HCT116 (cell line): ENCODE measurements around the gene RANBP17. TPM values are rescaled to one million over a fixed set of nuclear protein-coding genes. Genes with fewer than 3 reads are reported as not detected.

Source experiments
- ATAC-seq: fragments of 200-7000 bp; cut with Tn5 transposase; 2 replicates; pipeline ENCODE4 v1.9.1; 2020; ENCODE audit warnings: mild to moderate bottlenecking, moderate library complexity
- BruUV-seq: library from RNA; stranded (reverse); fragments of 400-500 nt; replicated peaks from 2 replicates; lab custom pipeline; 2021; lab: Mats Ljungman, UMichigan
- CTCF ChIA-PET: fragments of 300-600 bp; sonication (Branson Sonifier 250); formaldehyde crosslinking; loops from one replicate; lab custom pipeline; 2021; ENCODE audit warnings: antibody characterized with exemption; lab: Charles Lee
- POLR2A ChIA-PET: fragments of 300-600, 350-600 bp; sonication (Branson Sonifier 250); formaldehyde crosslinking; loops from one replicate; lab custom pipeline; 2021; ENCODE audit warnings: antibody characterized with exemption; lab: Charles Lee
- RAD21 ChIA-PET, 2 experiments: fragments of 300-600 bp; sonication (Branson Sonifier 250); formaldehyde crosslinking; loops; one replicate each; lab custom pipeline; 2023; ENCODE audit warnings: low total read pairs in 2 of 2; ENCODE audit not compliant: uncharacterized antibody in 2 of 2, unreplicated experiment in 2 of 2, low non-redundant PET in 1 of 2; lab: Charles Lee
- DNase-seq: peaks from one replicate; pipeline ENCODE4 v3.0.0-alpha.2; 2010; ENCODE audit warnings: low read depth, low spot score
- H2AFZ ChIP-seq: fragments of 200-600 bp; shearing (Covaris generic), sonication (generic); 2 replicates; pipeline ENCODE4 v1.6.1; 2017; ENCODE audit warnings: low read depth, mixed run types, mixed read lengths, antibody characterized with exemption, low read length; ENCODE audit not compliant: poor library complexity, severe bottlenecking
- H3K27ac ChIP-seq: 2 replicates; pipeline ENCODE4 v1.5.1; 2012; ENCODE audit warnings: low read depth, low read length
- H3K27me3 ChIP-seq: fragments of 200-600 bp; sonication (generic); 2 replicates; pipeline ENCODE4 v1.6.1; 2016; ENCODE audit warnings: mixed run types, low read length, mixed read lengths; ENCODE audit not compliant: insufficient read depth
- H3K36me3 ChIP-seq, 2 experiments: fragments of 200-500 bp in 1 of 2; fragments of 200-600 bp in 1 of 2; sonication (Bioruptor generic) in 1 of 2; sonication (generic) in 1 of 2; 2 replicates each; pipeline versions ENCODE4 v1.5.1 to v1.6.1; 2014 to 2016; ENCODE audit warnings: low read length in 2 of 2, inconsistent platforms in 1 of 2, mixed read lengths in 1 of 2, mixed run types in 1 of 2; ENCODE audit not compliant: insufficient read depth in 2 of 2, control insufficient read depth in 1 of 2
- H3K4me1 ChIP-seq, 2 experiments: fragments of 200-600 bp in 1 of 2; sonication (generic) in 1 of 2; 2 replicates each; pipeline versions ENCODE4 v1.5.1 to v1.6.1; 2012 to 2017; ENCODE audit warnings: low read length in 2 of 2, inconsistent platforms in 1 of 2, mild to moderate bottlenecking in 1 of 2, mixed read lengths in 1 of 2, mixed run types in 1 of 2, moderate library complexity in 1 of 2; ENCODE audit not compliant: insufficient read depth in 2 of 2, control insufficient read depth in 1 of 2
- H3K4me2 ChIP-seq: fragments of 200-600 bp; sonication (generic); 2 replicates; pipeline ENCODE4 v1.6.1; 2017; ENCODE audit warnings: mixed run types, low read length, mixed read lengths
- H3K4me3 ChIP-seq, 2 experiments: fragments of 200-600 bp in 1 of 2; sonication (generic) in 1 of 2; replicated peaks in 1 of 2; 2 replicates each; pipeline ENCODE4 v1.5.1; 2011 to 2016; ENCODE audit warnings: low read length in 2 of 2, control low read depth in 1 of 2, low read depth in 1 of 2, mild to moderate bottlenecking in 1 of 2, mixed read lengths in 1 of 2, mixed run types in 1 of 2
- H3K79me2 ChIP-seq: fragments of 200-600 bp; sonication (generic); 2 replicates; pipeline ENCODE4 v1.6.1; 2017; ENCODE audit warnings: mild to moderate bottlenecking, mixed run types, low read length, moderate library complexity, mixed read lengths; ENCODE audit not compliant: insufficient read depth
- H3K9ac ChIP-seq: fragments of 200-600 bp; sonication (generic); 2 replicates; pipeline ENCODE4 v1.6.1; 2016; ENCODE audit warnings: low read length, mixed read lengths
- H3K9me2 ChIP-seq: fragments of 200-600 bp; sonication (generic), shearing (Covaris generic); 2 replicates; pipeline ENCODE4 v1.6.1; 2017; ENCODE audit warnings: mixed run types, mild to moderate bottlenecking, moderate library complexity; ENCODE audit not compliant: insufficient read depth
- H3K9me3 ChIP-seq, 2 experiments: fragments of 200-500 bp in 1 of 2; fragments of 200-600 bp in 1 of 2; sonication (Bioruptor generic) in 1 of 2; sonication (generic) in 1 of 2; 2 replicates each; pipeline ENCODE4 v1.6.1; 2014 to 2017; ENCODE audit warnings: low read length in 2 of 2, mixed read lengths in 2 of 2, inconsistent platforms in 1 of 2, low read depth in 1 of 2, mild to moderate bottlenecking in 1 of 2, mixed run types in 1 of 2, moderate library complexity in 1 of 2; ENCODE audit not compliant: control insufficient read depth in 1 of 2, insufficient read depth in 1 of 2
- H4K20me1 ChIP-seq: fragments of 200-600 bp; sonication (generic), shearing (Covaris generic); 2 replicates; pipeline ENCODE4 v1.6.1; 2017; ENCODE audit warnings: mixed run types, mild to moderate bottlenecking, moderate library complexity; ENCODE audit not compliant: insufficient read depth
- CBX3 ChIP-seq: IDR thresholded peaks from 2 replicates; pipeline ENCODE4 v1.6.1; 2012; ENCODE audit warnings: low read depth
- CEBPB ChIP-seq: IDR thresholded peaks from 2 replicates; pipeline ENCODE4 v1.6.1; 2012; ENCODE audit warnings: low read depth
- EGR1 ChIP-seq: IDR thresholded peaks from 2 replicates; pipeline ENCODE4 v1.6.1; 2012; ENCODE audit warnings: low read depth
- ELF1 ChIP-seq: IDR thresholded peaks from 2 replicates; pipeline ENCODE4 v1.6.1; 2012; ENCODE audit warnings: low read depth, borderline replicate concordance
- EZH2 ChIP-seq: fragments of 200-600 bp; sonication (generic); IDR thresholded peaks from 2 replicates; pipeline ENCODE4 v1.6.1; 2017; ENCODE audit warnings: antibody characterized with exemption, mixed run types
- JUND ChIP-seq: IDR thresholded peaks from 2 replicates; pipeline ENCODE4 v1.6.1; 2012
- POLR2A ChIP-seq: IDR thresholded peaks from 2 replicates; pipeline ENCODE4 v1.7.0; 2011; ENCODE audit warnings: borderline replicate concordance; ENCODE audit not compliant: insufficient read depth, insufficient read length; ENCODE audit errors: extremely low read depth
- POLR2AphosphoS5 ChIP-seq: IDR thresholded peaks from 2 replicates; pipeline ENCODE4 v1.6.1; 2011; ENCODE audit warnings: mild to moderate bottlenecking, low read depth, low read length, moderate library complexity
- RAD21 ChIP-seq: IDR thresholded peaks from 2 replicates; pipeline ENCODE4 v1.6.1; 2012; ENCODE audit warnings: low read depth, mild to moderate bottlenecking
- SIN3A ChIP-seq: IDR thresholded peaks from 2 replicates; pipeline ENCODE4 v1.6.1; 2012; ENCODE audit warnings: low read depth
- SP1 ChIP-seq: IDR thresholded peaks from 2 replicates; pipeline ENCODE4 v1.6.1; 2012; ENCODE audit warnings: low read depth
- SRF ChIP-seq: IDR thresholded peaks from 2 replicates; pipeline ENCODE4 v1.6.1; 2012; ENCODE audit warnings: low read depth
- YY1 ChIP-seq: IDR thresholded peaks from 2 replicates; pipeline ENCODE4 v1.6.1; 2011; ENCODE audit warnings: low read length, low read depth, moderate library complexity, mild to moderate bottlenecking; ENCODE audit not compliant: insufficient replicate concordance; ENCODE audit errors: extremely low read depth
- ZFX ChIP-seq: fragments of 450-650 bp; IDR thresholded peaks from 2 replicates; pipeline ENCODE4 v1.6.1; 2017
- ZNF274 ChIP-seq: fragments of 200-500 bp; sonication (Bioruptor generic); IDR thresholded peaks from 2 replicates; pipeline ENCODE4 v1.6.1; 2014; ENCODE audit warnings: mild to moderate bottlenecking, low read depth, low read length, inconsistent platforms
- intact Hi-C: fragments of 100-400 bp; cut with micrococcal nuclease; formaldehyde crosslinking; loops from 2 replicates; pipeline ENCODE4 v1.10.0; 2022
- total RNA-seq: library from RNA; stranded (reverse); gene quantifications from one replicate; pipeline ENCODE4 v1.2.1, GENCODE V29; 2021; ENCODE audit not compliant: unreplicated experiment
- TF ChIP-seq, protein P1 (sequence below): IDR thresholded peaks from 2 replicates; pipeline ENCODE4 v1.6.1; 2011; ENCODE audit warnings: mild to moderate bottlenecking, low read length, moderate library complexity; ENCODE audit not compliant: insufficient replicate concordance; ENCODE audit errors: extremely low read depth
- TF ChIP-seq, protein P2 (sequence below): IDR thresholded peaks from 2 replicates; pipeline ENCODE4 v1.6.1; 2012
- TF ChIP-seq, protein P3 (sequence below): IDR thresholded peaks from 2 replicates; pipeline ENCODE4 v1.6.1; 2012; ENCODE audit warnings: low read depth

The RANBP17 gene
- total RNA-seq, 1 experiment from 2014 or later: 18.2 TPM

DNA sequence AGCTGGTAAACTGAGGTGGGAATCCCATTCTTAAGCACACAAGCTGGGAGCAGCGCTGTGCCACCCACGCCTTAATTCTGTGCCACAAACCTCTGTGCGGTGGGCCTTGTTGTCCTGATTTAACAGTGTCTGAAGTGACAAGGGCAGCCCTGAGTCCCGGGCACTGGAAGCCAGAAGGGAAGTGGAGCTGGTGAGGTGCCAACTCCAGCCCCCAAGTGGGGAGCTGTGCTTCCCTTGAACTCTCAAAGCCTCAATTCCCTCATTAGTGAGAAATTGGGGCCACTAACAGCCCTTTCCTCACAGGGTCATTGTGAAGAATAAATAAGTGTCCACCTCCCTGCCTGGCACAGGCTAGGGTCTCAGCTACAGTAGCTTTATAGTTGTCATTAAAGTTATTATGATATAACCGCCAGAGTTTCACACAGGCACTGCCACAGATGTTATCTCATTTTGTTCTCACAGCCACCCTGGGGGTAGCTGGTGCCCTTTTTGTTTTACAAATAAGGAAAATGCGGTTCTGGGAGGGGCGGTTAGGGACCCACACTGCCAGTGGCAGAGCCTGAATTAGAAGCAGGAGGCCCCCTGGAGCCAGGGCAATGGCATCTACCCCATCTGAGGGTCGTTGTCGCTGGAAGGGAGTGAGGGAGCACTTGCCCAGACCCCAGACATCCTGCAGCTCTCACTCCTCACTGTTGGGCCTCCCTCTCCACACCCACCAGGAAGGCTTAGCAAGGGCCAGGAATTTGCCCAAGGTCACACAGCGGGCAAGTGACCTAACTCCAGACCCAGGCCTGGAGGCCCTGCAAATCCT, 445.2 kb downstream of the RANBP17 start:
- CTCF ChIA-PET: no interaction called here
- Histone ChIP-seq H3K9ac (no peak overlapping the region), H3K36me3 (no peaks in the 10 kb centered on the region), H3K9me2 (no peaks in the 10 kb centered on the region), H3K79me2 (no peaks in the 10 kb centered on the region), H3K4me3 (no peak overlapping the region), H3K4me1 (peaks cover 3 to 6% of the 10 kb centered on the region in 2 experiments; a peak in 2 of 4 replicates), H3K27ac (no peak overlapping the region), H4K20me1 (no peaks in the 10 kb centered on the region), H2AFZ (no peak overlapping the region), H3K9me3 (no peaks in the 10 kb centered on the region), H3K27me3 (no peaks in the 10 kb centered on the region), H3K4me2 (no peak overlapping the region)
- DNase-seq (no peak), ATAC-seq (no peak)
- no TSS peak for BruUV-seq
- POLR2A ChIA-PET: no interaction called here
- no peak for TF ChIP-seq RAD21
- no peak for TF ChIP-seq SIN3A
- TF ChIP-seq, protein P1, sequence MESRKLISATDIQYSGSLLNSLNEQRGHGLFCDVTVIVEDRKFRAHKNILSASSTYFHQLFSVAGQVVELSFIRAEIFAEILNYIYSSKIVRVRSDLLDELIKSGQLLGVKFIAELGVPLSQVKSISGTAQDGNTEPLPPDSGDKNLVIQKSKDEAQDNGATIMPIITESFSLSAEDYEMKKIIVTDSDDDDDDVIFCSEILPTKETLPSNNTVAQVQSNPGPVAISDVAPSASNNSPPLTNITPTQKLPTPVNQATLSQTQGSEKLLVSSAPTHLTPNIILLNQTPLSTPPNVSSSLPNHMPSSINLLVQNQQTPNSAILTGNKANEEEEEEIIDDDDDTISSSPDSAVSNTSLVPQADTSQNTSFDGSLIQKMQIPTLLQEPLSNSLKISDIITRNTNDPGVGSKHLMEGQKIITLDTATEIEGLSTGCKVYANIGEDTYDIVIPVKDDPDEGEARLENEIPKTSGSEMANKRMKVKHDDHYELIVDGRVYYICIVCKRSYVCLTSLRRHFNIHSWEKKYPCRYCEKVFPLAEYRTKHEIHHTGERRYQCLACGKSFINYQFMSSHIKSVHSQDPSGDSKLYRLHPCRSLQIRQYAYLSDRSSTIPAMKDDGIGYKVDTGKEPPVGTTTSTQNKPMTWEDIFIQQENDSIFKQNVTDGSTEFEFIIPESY: no peak
- TF ChIP-seq CEBPB: no peak
- no peak for TF ChIP-seq CBX3
- TF ChIP-seq, protein P2, sequence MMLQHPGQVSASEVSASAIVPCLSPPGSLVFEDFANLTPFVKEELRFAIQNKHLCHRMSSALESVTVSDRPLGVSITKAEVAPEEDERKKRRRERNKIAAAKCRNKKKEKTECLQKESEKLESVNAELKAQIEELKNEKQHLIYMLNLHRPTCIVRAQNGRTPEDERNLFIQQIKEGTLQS: no peak
- no peak for TF ChIP-seq YY1
- TF ChIP-seq SRF: no peak
- no peak for TF ChIP-seq ELF1
- no peak for TF ChIP-seq JUND
- TF ChIP-seq POLR2A: no peak
- TF ChIP-seq EZH2: no peak
- TF ChIP-seq POLR2AphosphoS5: no peak
- no peak for TF ChIP-seq SP1
- TF ChIP-seq, protein P3, sequence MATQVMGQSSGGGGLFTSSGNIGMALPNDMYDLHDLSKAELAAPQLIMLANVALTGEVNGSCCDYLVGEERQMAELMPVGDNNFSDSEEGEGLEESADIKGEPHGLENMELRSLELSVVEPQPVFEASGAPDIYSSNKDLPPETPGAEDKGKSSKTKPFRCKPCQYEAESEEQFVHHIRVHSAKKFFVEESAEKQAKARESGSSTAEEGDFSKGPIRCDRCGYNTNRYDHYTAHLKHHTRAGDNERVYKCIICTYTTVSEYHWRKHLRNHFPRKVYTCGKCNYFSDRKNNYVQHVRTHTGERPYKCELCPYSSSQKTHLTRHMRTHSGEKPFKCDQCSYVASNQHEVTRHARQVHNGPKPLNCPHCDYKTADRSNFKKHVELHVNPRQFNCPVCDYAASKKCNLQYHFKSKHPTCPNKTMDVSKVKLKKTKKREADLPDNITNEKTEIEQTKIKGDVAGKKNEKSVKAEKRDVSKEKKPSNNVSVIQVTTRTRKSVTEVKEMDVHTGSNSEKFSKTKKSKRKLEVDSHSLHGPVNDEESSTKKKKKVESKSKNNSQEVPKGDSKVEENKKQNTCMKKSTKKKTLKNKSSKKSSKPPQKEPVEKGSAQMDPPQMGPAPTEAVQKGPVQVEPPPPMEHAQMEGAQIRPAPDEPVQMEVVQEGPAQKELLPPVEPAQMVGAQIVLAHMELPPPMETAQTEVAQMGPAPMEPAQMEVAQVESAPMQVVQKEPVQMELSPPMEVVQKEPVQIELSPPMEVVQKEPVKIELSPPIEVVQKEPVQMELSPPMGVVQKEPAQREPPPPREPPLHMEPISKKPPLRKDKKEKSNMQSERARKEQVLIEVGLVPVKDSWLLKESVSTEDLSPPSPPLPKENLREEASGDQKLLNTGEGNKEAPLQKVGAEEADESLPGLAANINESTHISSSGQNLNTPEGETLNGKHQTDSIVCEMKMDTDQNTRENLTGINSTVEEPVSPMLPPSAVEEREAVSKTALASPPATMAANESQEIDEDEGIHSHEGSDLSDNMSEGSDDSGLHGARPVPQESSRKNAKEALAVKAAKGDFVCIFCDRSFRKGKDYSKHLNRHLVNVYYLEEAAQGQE: no peak
- TF ChIP-seq EGR1: no peak
- no peak for TF ChIP-seq ZFX
- no peak for TF ChIP-seq ZNF274
- RAD21 ChIA-PET: no interaction called here
- intact Hi-C loops: no loop called here
